Spleen (tissue), 11 donors: Measurements from ENCODE around the gene OVAAL. TPM values are rescaled to one million over a fixed set of nuclear protein-coding genes. Genes with fewer than 3 reads are reported as not detected.
"Not testable (repeated sequence)": the region's sequence is repeated elsewhere in the genome, so short reads cannot be mapped to it uniquely, and the experiment has no call there.

Source experiments
- DNase-seq: peaks from one replicate; pipeline ENCODE4 v3.0.0-alpha.2; 2020
- H3K27ac ChIP-seq, 8 donors: fragments of 200-600 bp; sonication (generic) in 7 of 8; 1 replicate in 4 of 8; 2 replicates in 4 of 8; pipeline versions ENCODE4 v1.5.0 to v1.8.0; 2016 to 2021; ENCODE audit warnings: inconsistent platforms in 4 of 8, mild to moderate bottlenecking in 4 of 8, moderate library complexity in 1 of 8
- H3K27me3 ChIP-seq, 7 donors: fragments of 200-600 bp; sonication (generic) in 6 of 7; replicated peaks in 1 of 7; 1 replicate in 4 of 7; 2 replicates in 3 of 7; pipeline versions ENCODE4 v1.5.0 to v1.8.0; 2016 to 2021; ENCODE audit warnings: inconsistent platforms in 3 of 7, mild to moderate bottlenecking in 1 of 7
- H3K36me3 ChIP-seq, 6 donors: fragments of 200-600 bp; sonication (generic) in 5 of 6; 1 replicate in 4 of 6; 2 replicates in 2 of 6; pipeline versions ENCODE4 v1.5.0 to v1.8.0; 2016 to 2021; ENCODE audit warnings: inconsistent platforms in 2 of 6
- H3K4me1 ChIP-seq, 6 donors: fragments of 200-600 bp; sonication (generic) in 5 of 6; 1 replicate in 3 of 6; 2 replicates in 3 of 6; pipeline versions ENCODE4 v1.5.0 to v1.8.0; 2016 to 2021; ENCODE audit warnings: inconsistent platforms in 3 of 6
- H3K4me3 ChIP-seq, 8 donors: fragments of 200-600 bp; sonication (generic) in 7 of 8; 1 replicate in 4 of 8; 2 replicates in 4 of 8; pipeline versions ENCODE4 v1.5.0 to v1.8.0; 2016 to 2021; ENCODE audit warnings: inconsistent platforms in 4 of 8, mild to moderate bottlenecking in 4 of 8, moderate library complexity in 2 of 8
- H3K9me3 ChIP-seq, 8 donors: fragments of 200-600 bp; sonication (generic) in 7 of 8; 1 replicate in 4 of 8; 2 replicates in 4 of 8; pipeline versions ENCODE4 v1.5.0 to v1.8.0; 2016 to 2021; ENCODE audit warnings: inconsistent platforms in 4 of 8
- CTCF ChIP-seq, 11 experiments: fragments of 200-600 bp in 7 of 11; fragments of 450-650 bp in 4 of 11; sonication (generic) in 4 of 11; IDR thresholded peaks in 8 of 11; conservative IDR thresholded peaks in 3 of 11; 1 replicate in 7 of 11; 2 replicates in 4 of 11; pipeline versions ENCODE4 v1.4.0 to v1.8.0; 2016 to 2021; ENCODE audit warnings: antibody characterized with exemption in 11 of 11, inconsistent platforms in 4 of 11, mild to moderate bottlenecking in 1 of 11
- POLR2A ChIP-seq, 3 donors: fragments of 450-650 bp; IDR thresholded peaks; one replicate each; pipeline ENCODE4 v1.5.1; 2017; ENCODE audit warnings: antibody characterized with exemption in 3 of 3, mild to moderate bottlenecking in 1 of 3
- POLR2AphosphoS5 ChIP-seq, 3 donors: sonication (generic); formaldehyde crosslinking; IDR thresholded peaks; one replicate each; pipeline ENCODE4 v1.5.1; 2017; ENCODE audit warnings: antibody characterized with exemption in 3 of 3
- WGBS, 5 donors: extraction: QIAGEN DNeasy Blood & Tissue Kit in 3 of 5; methylation state at CpG; one replicate each; pipeline versions ENCODE4 v1.1.5 to v1.1.7; 2013 to 2018; 5-methylcytosine and 5-hydroxymethylcytosine counted together
- intact Hi-C: fragments of 100-400 bp; cut with DNase I; formaldehyde crosslinking; loops from one replicate; pipeline ENCODE4 v1.15.0; 2023; ENCODE audit warnings: low total_unique reads
- polyA plus RNA-seq, 3 donors: library from polyadenylated mRNA; stranded (reverse); fragments of 200-250 nt; gene quantifications; one replicate each; pipeline ENCODE4 v1.2.1, GENCODE V29; 2013
- total RNA-seq, 7 donors: library from RNA; depleted of rRNA in 3 of 7; stranded (reverse); fragments of >200 nt in 3 of 7; fragmentation: NEBNext Ultra II Directional in 4 of 7; extraction: Animal tissue kit (Norgen Biotek cat#: 25700) in 4 of 7; gene quantifications; one replicate each; pipeline versions ENCODE4 v1.1.0 to v1.2.1, GENCODE V29; 2016 to 2021
- donor health status: healthy with polysubstance abuse.
- donor health status: DM: no; HTN: no; CAD: no; lungs with moderate emphysema.
- donor health status: DM: no; HTN: no; CAD: no.
- donor health status: Bipolar disorder and iron deficiency.
- donor health status: healthy.
- donor health status: DM: no; HTN: no; CAD: no.
- donor health status: DM: yes; HTN: yes; CAD: no.

The OVAAL gene
- total and polyA plus RNA-seq, 10 donors: not detected

GRCh38 chr1:180545991-180546390 is 12.8 kb upstream of the OVAAL start:
- no peaks in the 10 kb centered on the region for H3K36me3 ChIP-seq
- TF ChIP-seq CTCF (IDR thresholded peaks at IDR 0.05 in 8 of 11, conservative IDR thresholded peaks at IDR 0.05 in 3 of 11) (no peak), POLR2AphosphoS5 (IDR thresholded peaks at IDR 0.05) (no peak), POLR2A (IDR thresholded peaks at IDR 0.05) (no peak)
- H3K27ac ChIP-seq: no peak overlapping the region
- no peaks in the 10 kb centered on the region for H3K27me3 ChIP-seq
- WGBS, 5 donors: 89 to 100% (median 97%) methylated on average over 1 of the region's 1 CpG
- intact Hi-C loops: no loop called here
- no peak for DNase-seq
- H3K4me3 ChIP-seq: no peak overlapping the region
- no peaks in the 10 kb centered on the region for H3K4me1 ChIP-seq
- no peaks in the 10 kb centered on the region for H3K9me3 ChIP-seq

GRCh38 chr1:180548686-180549317 is 10.0 kb upstream of the OVAAL start:
- no peaks in the 10 kb centered on the region for H3K9me3 ChIP-seq
- H3K27me3 ChIP-seq: no peaks in the 10 kb centered on the region
- TF ChIP-seq CTCF (IDR thresholded peaks at IDR 0.05 in 8 of 11, conservative IDR thresholded peaks at IDR 0.05 in 3 of 11) (no peak), POLR2A (IDR thresholded peaks at IDR 0.05) (no peak), POLR2AphosphoS5 (IDR thresholded peaks at IDR 0.05) (no peak)
- intact Hi-C loops: no loop called here
- H3K27ac ChIP-seq: no peak overlapping the region
- WGBS, 5 donors: 81 to 91% (median 86%) methylated on average over 7 of the region's 7 CpGs
- H3K36me3 ChIP-seq: no peaks in the 10 kb centered on the region
- H3K4me3 ChIP-seq: no peak overlapping the region
- no peaks in the 10 kb centered on the region for H3K4me1 ChIP-seq
- DNase-seq: no peak

- H3K27me3 ChIP-seq, DNase-seq, H3K9me3 ChIP-seq, H3K4me1 ChIP-seq, H3K4me3 ChIP-seq, intact Hi-C loops, H3K27ac ChIP-seq, H3K36me3 ChIP-seq: not testable (repeated sequence)
- WGBS, 5 donors: 88 to 95% (median 94%) methylated on average over 8 of the region's 8 CpGs
Observed at GRCh38 chr1:180549770-180550169, 9.0 kb upstream of the OVAAL start.

GRCh38 chr1:180550241-180550640 is 8.5 kb upstream of the OVAAL start:
- Histone ChIP-seq H3K4me3 (no peak overlapping the region), H3K9me3 (no peaks in the 10 kb centered on the region), H3K4me1 (no peaks in the 10 kb centered on the region), H3K27me3 (no peaks in the 10 kb centered on the region), H3K36me3 (no peaks in the 10 kb centered on the region), H3K27ac (no peak overlapping the region)
- WGBS, 5 donors: 76 to 95% (median 92%) methylated on average over 3 of the region's 3 CpGs
- TF ChIP-seq POLR2AphosphoS5 (IDR thresholded peaks at IDR 0.05): no peak
- TF ChIP-seq CTCF (IDR thresholded peaks at IDR 0.05 in 8 of 11, conservative IDR thresholded peaks at IDR 0.05 in 3 of 11): no peak
- no peak for TF ChIP-seq POLR2A (IDR thresholded peaks at IDR 0.05)
- intact Hi-C loops: no loop called here
- no peak for DNase-seq

- intact Hi-C loops: no loop called here
- H3K4me3 ChIP-seq: no peak overlapping the region
- WGBS, 5 donors: 61 to 84% (median 76%) methylated on average over 1 of the region's 1 CpG
- H3K4me1 ChIP-seq: no peaks in the 10 kb centered on the region
- DNase-seq: no peak
- no peaks in the 10 kb centered on the region for H3K9me3 ChIP-seq
- H3K27me3 ChIP-seq: no peaks in the 10 kb centered on the region
- H3K36me3 ChIP-seq: no peaks in the 10 kb centered on the region
- no peak overlapping the region for H3K27ac ChIP-seq
- TF ChIP-seq POLR2A (IDR thresholded peaks at IDR 0.05) (no peak), CTCF (IDR thresholded peaks at IDR 0.05 in 8 of 11, conservative IDR thresholded peaks at IDR 0.05 in 3 of 11) (no peak), POLR2AphosphoS5 (IDR thresholded peaks at IDR 0.05) (no peak)
Observed at GRCh38 chr1:180551997-180552396, 6.8 kb upstream of the OVAAL start.

GRCh38 chr1:180553046-180553445 is 5.7 kb upstream of the OVAAL start:
- intact Hi-C loops, H3K27me3 ChIP-seq, DNase-seq, H3K4me3 ChIP-seq, H3K27ac ChIP-seq, H3K9me3 ChIP-seq, H3K4me1 ChIP-seq, H3K36me3 ChIP-seq: not testable (repeated sequence)
- WGBS, 5 donors: 87 to 98% (median 93%) methylated on average over 2 of the region's 2 CpGs
